ENCODE data around the gene SCARB2.

DNA sequence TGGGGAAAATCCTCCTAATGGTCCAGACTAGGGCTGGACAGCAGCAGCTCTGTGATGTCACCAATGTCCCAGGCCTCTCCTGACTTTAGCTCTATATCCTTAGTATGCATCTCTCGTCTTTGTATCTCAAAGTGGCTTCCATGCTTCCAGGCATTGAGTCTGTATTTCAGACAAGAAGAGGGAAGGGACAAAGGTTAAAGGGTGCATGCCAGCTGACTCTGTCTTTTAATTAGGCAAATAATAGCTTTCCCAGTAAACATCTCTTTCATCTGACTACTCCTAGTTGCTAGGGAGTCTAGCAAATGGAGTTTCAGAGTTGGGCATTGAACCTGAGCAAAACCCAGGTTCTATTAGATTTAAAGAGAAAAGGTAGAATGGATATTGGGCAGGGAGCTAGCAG, 43.3 kb upstream of the SCARB2 start:
- TF ChIP-seq, protein P1, sequence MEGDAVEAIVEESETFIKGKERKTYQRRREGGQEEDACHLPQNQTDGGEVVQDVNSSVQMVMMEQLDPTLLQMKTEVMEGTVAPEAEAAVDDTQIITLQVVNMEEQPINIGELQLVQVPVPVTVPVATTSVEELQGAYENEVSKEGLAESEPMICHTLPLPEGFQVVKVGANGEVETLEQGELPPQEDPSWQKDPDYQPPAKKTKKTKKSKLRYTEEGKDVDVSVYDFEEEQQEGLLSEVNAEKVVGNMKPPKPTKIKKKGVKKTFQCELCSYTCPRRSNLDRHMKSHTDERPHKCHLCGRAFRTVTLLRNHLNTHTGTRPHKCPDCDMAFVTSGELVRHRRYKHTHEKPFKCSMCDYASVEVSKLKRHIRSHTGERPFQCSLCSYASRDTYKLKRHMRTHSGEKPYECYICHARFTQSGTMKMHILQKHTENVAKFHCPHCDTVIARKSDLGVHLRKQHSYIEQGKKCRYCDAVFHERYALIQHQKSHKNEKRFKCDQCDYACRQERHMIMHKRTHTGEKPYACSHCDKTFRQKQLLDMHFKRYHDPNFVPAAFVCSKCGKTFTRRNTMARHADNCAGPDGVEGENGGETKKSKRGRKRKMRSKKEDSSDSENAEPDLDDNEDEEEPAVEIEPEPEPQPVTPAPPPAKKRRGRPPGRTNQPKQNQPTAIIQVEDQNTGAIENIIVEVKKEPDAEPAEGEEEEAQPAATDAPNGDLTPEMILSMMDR (IDR thresholded peaks at IDR 0.05; ENCODE audit: borderline replicate concordance, extremely low read depth, low read length, poor library complexity, severe bottlenecking), result no peak
- TF ChIP-seq EZH2 (IDR thresholded peaks at IDR 0.05; ENCODE audit: borderline replicate concordance, low read depth, low read length, severe bottlenecking), result no peak
